ENCODE measurements around the gene ZSWIM2.
"Not testable (repeated sequence)": the region's sequence is repeated elsewhere in the genome, so short reads cannot be mapped to it uniquely, and the experiment has no call there.

The ZSWIM2 gene, protein sequence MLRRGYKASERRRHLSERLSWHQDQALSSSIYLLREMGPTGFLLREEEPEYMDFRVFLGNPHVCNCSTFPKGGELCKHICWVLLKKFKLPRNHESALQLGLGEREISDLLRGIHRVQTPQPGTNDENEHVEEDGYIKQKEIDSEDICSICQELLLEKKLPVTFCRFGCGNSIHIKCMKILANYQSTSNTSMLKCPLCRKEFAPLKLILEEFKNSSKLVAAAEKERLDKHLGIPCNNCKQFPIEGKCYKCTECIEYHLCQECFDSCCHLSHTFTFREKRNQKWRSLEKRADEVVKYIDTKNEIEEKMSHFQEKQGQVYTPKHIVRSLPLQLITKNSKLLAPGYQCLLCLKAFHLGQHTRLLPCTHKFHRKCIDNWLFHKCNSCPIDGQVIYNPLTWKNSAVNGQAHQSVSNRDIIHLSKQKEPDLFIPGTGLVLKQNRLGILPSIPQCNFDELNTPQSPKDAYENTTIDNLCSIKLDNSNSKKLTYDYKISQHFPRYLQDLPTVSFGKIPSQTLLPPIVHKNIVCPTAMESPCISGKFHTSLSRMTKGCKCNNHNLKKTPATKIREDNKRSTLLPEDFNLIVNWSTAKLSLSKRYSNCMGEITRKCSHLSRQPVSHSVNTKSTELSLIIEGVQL

DNA sequence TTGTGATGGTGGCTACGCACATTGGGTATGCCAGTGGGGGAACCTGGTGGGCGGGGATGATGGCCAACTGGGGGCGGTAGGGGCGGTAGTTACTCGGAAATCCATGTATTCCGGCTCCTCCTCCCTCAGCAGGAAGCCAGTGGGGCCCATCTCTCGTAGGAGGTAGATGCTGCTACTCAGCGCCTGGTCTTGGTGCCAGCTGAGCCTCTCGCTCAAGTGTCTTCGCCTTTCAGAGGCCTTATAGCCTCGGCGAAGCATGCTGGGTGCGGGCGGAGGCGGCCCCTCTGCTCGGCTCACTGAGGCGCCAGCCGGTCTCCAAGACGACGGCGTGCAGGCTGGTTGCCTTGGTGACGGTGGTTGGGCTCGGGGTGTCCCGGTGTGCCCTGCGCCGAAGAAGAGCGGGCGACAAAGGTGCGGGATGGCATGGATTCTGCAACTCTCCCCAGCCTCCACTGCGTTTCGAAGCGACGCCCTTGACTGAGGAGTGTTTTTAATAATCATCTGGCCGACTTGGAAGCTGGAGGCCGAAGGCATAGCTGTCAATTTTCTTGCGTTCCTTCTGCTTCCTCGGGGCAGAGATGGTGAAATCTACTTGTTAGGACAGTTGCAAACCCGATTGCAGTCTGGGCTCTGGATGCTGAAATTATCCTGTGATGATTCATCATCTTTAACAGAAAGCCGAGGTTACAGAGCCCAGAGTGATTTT lies at the start of gene ZSWIM2:
Gene ZSWIM2, minus strand, starts transcription at position 298 of the 706 bp plus-strand sequence. Its CDS starts 40 bp downstream, at position 258.
- DNase-seq (ENCODE audit: low read depth in 2 of 2), result no peak

DNA sequence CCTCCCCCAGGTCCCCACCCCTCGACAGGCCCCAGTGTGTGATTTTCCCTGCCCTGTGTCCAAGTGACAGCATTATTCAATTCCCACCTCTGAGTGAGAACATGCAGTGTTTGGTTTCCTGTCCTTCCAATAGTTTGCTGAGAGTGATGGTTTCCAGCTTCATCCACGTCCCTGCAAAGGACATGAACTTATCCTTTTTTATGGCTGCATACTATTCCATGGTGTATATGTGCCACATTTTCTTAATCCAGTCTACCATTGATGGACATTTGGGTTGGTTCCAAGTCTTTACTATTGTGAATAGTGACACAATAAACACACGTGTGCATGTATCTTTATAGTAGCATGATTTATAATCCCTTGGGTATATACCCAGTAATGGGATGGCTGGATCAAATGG lies 47.2 kb upstream of the ZSWIM2 start:
- DNase-seq (ENCODE audit: low read depth in 2 of 2), result not testable (repeated sequence)

DNA sequence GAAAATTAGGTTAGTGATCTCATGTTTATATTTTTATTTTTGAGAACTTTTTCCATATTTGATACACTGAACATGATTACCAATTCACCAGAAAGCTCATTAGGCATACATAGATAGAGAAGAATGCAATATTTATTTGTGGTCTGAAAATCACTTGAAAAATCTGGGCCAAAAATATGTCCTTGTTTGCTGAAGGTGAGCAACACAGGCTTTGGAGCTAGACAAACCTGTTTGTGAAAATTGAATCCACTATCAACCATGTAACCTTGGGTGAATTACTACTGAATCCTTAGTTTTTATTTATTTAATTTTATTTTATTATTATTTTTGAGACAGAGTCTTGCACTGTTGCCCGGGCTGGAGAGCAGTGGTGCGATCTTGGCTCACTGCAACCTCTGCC lies 46.5 kb upstream of the ZSWIM2 start:
- no peak for DNase-seq (ENCODE audit: low read depth in 2 of 2)

DNA sequence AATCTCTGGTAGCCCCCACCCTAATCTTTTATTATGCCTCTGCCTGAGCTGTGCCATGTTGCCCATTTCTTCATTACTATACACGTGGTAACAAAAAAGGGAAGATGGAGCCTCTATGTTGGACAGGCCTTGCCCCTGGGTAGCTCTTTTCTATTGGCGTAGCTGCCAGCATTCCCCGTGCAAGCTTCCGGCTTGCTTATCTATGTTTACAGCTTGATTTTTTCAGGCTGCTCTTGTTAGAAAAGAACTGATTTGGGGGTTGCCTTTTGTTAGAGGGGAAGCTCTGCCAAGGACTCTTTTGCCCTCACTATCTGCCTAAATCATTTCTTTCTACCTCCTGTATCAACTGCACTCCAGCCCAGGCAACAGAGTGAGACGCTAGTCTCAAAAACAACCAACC lies 45.5 kb upstream of the ZSWIM2 start:
- DNase-seq (ENCODE audit: low read depth in 2 of 2), result no peak

DNA sequence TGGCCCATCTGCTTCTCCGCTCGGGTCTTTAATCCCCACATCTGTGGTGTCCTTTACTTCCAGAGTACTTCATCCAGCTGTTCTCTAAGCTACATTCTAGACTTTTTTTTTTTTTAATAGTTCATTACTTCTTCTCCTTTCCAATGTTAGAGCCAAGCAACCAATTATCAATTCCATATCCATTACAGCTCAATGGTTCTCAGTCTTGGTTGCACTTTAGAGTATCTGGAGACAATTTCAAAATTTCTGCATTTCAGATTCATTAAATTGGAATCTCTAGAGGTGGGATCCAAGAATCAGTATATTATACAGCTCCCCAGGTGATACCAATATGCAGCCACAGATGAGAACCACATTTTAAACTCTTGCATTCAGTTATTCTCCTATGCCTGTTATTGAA lies 43.9 kb upstream of the ZSWIM2 start:
- DNase-seq (ENCODE audit: low read depth in 2 of 2), result no peak

DNA sequence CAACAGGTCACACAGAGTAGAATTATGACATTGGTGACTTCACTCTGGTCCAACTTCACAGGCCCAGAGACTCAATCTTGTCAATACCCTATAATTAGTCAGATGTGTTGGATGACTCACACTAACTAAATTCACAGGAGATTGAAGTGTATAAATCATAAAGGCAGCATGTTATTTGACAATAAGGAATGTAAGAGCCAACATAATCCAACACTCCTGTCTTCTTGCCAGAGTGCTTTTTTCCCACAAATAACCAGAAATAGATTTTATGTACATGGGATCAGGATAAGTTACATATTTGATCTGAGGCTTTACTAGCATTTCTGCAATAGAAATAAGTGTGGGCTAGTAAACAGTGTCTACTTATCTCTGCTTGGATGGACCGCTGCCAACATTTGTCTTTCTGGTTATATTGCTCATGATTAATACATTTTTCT lies 42.2 kb upstream of the ZSWIM2 start:
- no peak for DNase-seq (ENCODE audit: low read depth in 2 of 2)

DNA sequence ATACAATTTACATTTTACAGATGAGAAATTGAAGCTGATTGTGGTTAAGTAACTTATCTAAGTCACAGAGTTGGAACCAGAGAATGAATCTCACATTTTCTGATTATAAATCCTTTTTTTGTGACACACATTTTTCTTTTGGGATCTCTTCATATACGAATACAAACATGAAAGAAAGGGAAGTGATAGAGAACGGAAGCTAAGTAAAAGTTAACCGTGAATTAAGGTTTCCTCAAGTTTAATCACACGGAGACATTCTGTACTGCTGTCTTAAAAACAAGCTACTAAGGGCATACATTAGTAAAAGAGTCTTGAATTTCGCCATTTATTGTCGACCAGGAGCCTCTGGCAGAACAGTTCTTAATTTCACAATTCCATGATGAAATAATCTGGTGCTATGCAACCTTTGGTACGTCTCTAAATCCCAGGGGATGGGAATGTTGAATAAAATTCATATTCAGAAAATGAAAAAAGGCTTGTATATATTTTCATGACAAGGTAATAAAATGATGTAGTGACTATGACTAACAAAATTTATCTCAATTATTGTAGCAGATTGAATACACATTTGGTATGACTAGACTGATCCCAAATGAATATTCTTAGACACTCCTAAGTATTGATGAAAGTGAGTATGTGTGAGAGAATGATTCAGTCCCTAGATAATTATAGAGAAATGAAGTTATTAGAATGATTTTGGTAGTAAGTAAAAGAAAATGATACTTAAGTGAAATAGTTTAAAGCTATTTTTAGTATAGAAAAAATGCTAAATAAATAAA lies 40.3 kb upstream of the ZSWIM2 start:
- no peak for DNase-seq (ENCODE audit: low read depth in 2 of 2)

DNA sequence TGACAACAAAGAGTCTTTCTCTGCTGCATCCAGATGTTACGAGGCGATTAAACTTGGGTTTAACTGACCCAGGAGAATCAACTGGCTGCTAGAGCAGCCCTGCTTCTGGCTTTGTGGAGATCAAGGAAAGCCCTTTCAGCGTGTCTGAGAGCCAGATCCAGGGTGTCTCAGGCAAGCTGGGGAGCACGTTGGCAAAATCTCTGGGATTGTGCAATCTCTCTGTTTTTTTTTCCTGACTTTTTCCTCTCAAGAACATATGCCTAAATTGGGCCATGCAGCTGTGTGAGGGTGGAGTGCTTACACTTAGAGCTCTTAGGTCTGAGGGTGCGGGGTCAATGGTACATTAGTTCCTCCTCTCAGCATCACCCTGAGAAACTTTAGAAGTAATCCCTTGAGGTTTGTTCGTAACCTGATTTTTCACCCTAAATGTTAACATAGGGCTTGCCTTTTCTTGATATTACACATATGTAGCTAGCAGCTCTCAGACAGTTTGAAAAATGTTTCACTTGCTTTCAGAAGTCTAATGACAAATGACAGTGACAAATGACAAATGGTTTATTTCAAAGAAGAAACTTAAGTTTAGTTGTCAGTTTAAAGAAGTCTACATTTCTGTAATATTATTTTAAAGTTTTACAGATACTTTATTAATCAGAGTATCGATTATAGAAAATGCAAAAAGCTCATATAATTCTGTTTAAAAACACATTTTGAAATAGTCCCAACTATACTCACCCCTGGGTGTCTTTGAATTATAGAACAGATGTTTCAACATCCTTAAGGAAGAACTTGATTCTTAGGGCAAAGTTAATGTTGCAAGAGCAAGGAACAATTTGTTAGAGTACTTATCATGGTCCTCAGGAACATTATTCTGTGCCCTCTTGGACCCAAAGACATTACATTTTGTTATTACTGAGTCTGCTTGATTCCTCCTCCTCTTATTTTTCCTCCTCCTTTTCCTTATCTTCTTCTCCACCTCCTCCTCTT lies 38.4 kb upstream of the ZSWIM2 start:
- DNase-seq (ENCODE audit: low read depth in 2 of 2), result no peak

DNA sequence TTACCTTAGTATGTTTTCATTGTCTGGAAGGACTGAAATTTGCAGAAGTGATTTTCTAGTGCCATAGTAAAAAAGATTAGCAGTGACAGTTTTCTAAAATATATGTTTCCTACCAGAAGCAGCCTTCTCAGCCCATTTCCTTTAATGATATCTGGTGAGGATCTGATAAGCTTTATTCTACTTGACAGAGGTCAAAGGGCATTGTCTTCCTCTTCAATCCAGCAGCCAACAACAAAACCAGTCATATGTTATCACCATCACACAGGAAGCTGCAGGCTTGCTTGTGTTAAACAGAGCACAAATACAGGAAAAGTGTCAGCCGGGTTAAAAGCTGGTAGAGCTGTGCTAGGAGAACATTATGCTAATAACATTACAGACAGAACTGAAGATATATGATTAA lies 35.6 kb upstream of the ZSWIM2 start:
- DNase-seq (ENCODE audit: low read depth in 2 of 2), result no peak

DNA sequence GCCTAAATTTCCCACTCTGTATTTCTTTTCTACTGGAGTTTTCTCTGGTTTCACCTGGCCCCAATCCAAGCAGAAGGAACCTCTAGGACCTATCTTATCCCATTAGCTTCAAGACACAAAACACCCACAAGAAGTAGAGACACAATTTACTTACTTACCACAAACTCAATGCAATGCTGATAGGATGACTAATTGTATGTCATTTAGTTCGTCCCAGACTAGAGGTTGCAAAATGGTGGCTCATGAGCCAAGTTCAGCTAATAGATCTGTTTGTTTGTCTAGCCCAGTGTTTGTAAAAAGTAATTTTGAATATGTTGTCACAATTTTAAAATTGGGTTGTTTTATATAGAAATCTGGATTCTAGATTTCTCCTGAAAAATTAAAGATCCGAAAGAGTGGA lies 34.7 kb upstream of the ZSWIM2 start:
- DNase-seq (ENCODE audit: low read depth in 2 of 2), result no peak

DNA sequence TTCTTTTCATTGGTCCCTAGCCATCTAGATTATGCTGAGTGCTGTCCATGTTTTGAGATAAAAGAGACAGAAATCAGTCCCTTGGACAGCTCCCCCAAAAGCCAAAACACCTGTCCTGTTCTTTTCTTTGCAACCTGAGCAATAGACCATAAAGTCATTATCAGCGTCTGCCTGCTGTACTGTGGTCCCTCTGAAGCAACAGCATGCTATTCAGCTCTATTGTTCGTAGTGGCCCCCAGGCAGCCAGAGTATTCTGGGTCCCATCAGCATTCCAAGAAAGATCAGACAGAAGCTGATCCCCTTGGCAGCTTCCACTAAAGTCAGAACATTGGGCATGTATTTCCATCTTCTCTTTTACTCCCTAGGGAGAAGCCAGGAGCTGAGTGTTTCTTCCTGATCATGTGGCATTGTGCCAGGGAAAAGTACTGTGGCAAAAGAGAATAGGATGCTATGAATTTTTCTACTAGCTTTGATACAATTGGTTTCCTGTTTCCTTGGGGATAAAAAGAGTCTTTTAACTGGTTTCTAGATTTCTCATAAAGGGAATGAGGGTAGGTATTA lies 33.6 kb upstream of the ZSWIM2 start:
- no peak for DNase-seq (ENCODE audit: low read depth in 2 of 2)

DNA sequence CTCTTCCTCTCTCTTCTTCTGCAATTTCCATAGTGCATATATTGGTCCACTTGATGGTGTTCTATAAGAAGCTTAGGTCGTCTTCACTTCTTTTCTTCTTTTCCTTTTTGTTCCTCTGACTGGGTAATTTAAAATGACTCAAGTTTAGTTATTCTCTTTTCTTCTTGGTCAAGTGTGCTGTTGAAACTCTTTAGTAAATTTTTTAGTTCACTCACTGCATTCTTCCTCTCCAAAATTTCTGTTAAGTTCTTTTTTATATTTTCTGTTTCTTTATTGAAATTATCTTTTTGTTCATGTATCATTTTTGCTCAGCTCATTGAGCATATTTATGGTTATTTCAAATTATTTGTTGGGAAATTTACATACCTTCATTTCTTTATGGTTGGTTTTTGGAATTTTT lies 32.7 kb upstream of the ZSWIM2 start:
- DNase-seq (ENCODE audit: low read depth in 2 of 2), result no peak

DNA sequence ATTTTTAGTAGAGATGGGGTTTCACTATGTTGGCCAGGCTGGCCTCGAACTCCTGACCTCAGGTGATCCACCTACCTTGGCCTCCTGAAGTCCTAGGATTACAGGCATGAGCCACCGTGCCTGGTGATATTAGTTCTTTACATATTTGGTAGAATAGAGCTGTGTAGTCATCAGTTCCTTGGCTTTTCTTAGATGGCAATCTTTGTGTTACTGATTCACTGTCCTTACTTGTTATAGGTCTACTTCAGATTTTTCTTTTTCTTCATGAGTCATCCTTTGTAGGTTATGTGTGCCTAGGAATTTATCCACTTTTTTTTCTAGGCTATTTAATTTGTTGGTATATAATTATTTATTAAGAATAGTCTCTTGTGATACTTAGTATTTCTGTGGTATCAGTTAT lies 30.3 kb upstream of the ZSWIM2 start:
- no peak for DNase-seq (ENCODE audit: low read depth in 2 of 2)

DNA sequence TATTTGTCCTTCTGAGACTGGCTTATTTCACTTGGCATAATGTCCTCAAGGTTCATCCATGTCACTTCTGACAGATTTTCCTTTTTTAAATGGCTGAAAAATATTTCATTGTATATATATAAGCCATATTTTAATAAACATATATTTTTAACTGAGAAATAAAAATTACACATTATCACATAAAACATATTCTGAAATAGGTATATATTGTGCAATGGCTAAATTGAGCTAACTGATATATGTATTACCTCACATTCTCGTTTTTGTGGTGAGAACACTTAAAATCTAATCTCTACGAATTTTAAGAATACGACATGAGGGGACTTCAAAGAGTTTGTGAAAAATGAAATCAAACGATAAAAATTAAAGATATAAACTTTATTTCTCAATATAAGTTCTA lies 25.7 kb upstream of the ZSWIM2 start:
- DNase-seq (ENCODE audit: low read depth in 2 of 2), result no peak

DNA sequence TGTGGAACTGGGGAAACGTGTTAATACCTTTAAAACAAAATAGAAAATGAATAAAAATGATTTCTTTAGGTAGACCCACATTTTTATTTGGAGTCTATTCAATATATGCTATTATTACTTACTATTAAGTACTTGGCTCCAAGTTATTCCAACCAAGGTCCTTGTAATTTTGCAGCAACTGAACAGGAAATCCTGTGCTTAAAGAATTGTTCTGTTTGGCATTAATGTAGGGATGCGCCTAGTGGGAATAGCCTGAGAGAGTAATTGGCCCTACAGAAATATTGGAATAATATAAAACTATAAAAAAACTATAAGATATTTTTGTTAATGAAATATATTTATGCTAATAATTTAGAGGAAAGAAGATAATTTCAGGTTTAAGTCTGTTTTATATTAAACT lies 22.9 kb upstream of the ZSWIM2 start:
- no peak for DNase-seq (ENCODE audit: low read depth in 2 of 2)

DNA sequence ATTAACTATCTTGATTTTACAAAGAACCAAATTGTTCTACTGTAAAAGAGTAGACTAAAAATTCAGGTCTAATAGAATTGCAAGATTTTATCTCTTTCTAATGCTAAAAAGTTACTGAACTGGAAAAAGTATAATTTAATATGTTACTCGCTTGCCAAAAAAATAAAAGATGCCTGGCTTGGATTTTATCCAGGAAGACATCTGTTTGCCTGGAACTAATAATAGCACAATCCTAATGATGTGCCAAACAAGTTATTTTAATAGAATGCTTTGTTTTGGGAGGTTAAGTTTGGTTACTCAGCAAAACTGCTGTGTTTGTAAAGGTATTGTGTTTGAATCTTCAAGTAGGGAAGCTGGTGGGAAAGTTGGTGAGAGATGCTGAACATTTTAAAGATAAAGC lies 19.4 kb upstream of the ZSWIM2 start:
- no peak for DNase-seq (ENCODE audit: low read depth in 2 of 2)

DNA sequence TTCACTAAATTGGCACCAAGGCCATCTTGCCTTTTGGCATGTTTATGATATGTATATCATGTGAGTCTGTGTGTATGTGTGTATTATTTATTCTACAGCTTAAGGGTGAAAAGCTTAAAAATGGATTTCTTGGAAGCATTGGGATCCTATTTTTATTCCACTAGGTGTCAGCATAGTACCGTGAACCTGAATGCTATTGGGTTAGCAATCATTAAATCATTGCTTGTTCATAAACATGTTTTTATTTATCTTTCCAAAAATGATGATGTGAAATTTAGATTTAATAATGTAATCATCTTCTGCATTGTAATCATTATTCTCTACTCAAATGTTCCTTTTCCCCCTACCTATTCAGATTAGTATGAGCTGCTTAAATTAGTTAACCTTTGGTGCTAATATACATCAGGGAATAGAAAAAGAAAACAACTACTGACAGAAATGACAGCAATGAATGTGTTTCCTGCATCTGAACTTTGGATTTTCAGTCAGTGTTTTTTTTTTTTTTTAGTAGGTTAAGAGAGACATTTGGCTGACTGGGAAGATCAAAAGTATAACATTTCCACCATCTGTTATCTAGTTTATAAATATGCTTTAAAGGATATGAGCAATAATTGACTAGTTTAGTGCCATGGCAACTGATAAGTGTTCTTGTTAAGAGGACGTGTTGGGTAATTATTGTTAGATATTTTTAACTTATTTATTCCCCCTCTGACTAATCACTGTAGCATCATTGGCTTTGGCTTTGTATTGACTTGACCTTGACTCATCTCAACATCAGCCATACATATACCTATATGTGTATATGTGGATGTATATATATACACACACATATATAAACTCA lies 14.1 kb upstream of the ZSWIM2 start:
- DNase-seq (ENCODE audit: low read depth in 2 of 2), result no peak

DNA sequence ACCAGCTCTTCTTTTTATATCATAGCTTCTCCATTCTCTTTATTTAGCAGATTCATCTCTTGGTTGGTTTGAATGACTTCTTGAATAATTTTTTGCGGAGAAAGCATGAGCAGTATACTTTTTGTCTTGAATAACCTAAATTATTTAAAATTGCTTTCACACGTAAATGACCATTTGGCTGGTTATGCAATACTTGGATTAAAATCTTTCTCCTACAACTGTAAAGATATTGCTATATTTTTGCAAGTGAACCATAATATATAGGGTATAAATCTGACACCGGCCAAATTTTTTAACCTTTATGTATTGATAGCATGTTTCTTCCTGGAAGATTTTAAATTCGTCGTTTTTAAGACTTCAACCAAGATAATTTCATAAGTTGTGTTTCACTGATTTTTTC lies 6.2 kb upstream of the ZSWIM2 start:
- DNase-seq (ENCODE audit: low read depth in 2 of 2), result no peak

DNA sequence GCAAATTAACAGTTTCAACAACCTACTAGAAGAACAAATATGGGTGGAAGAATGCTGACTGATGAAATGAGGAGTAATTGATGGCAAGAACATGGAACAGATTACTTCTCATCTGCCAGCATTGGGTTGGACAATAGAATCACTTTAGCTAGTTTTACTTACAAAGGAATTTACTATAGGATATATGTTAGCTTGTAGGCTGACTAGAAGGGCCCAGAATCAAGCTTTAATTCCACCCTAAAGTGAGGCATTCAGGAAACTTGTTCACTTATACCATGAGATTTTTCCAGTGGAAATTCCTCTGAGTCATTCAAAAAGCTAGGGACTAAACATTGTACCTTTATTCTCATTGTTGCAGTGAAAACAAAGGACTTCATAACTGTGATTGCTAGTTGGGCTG lies 5.0 kb upstream of the ZSWIM2 start:
- DNase-seq (ENCODE audit: low read depth in 2 of 2), result no peak

DNA sequence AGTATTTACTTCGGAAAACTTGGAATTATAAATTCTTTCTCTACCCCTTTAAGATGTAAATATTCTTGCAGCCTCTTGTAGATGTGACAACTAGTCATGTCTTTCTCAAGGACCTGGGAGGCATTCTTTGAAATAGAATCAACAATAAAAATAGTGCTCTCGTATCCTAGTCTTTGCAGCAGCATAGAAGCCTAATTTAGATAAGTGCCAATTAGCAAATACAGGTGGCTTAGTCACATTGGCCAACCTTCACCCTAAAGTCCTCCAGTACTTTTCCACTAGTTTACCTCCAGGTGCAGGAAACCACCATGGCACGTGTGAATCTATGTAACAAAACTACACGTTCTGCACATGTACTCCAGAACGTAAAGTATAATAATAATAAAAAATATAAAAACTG lies 3.5 kb upstream of the ZSWIM2 start:
- DNase-seq (ENCODE audit: low read depth in 2 of 2), result no peak
